Lower lobe of right lung (tissue), 2 donors: ENCODE results near the gene DNAH11. TPM values are rescaled to one million over a fixed set of nuclear protein-coding genes. Genes with fewer than 3 reads are reported as not detected.

Experiments
- ATAC-seq, 2 donors: fragments of 200-7000 bp; cut with Tn5 transposase; one replicate each; pipeline ENCODE4 v1.9.1; 2020 to 2022; ENCODE audit warnings: mild to moderate bottlenecking in 2 of 2, moderate library complexity in 2 of 2
- DNase-seq: peaks from one replicate; pipeline ENCODE4 v3.0.0-alpha.2; 2020
- H3K27ac ChIP-seq: fragments of 200-600 bp; one replicate; pipeline ENCODE4 v1.8.0; 2022
- H3K27me3 ChIP-seq: fragments of 200-600 bp; one replicate; pipeline ENCODE4 v1.8.0; 2022; ENCODE audit warnings: low read depth
- H3K36me3 ChIP-seq: fragments of 200-600 bp; one replicate; pipeline ENCODE4 v1.8.0; 2022; ENCODE audit warnings: mild to moderate bottlenecking
- H3K4me1 ChIP-seq: fragments of 200-600 bp; one replicate; pipeline ENCODE4 v1.8.0; 2022
- H3K4me3 ChIP-seq: fragments of 200-600 bp; one replicate; pipeline ENCODE4 v1.8.0; 2022; ENCODE audit warnings: mild to moderate bottlenecking
- H3K9me3 ChIP-seq: fragments of 200-600 bp; one replicate; pipeline ENCODE4 v1.8.0; 2022
- intact Hi-C: fragments of 100-400 bp; cut with DNase I; formaldehyde crosslinking; loops from one replicate; pipeline ENCODE4 v1.11.0; 2022
- total RNA-seq: library from RNA; stranded (reverse); fragmentation: NEBNext Ultra II Directional; extraction: Animal tissue kit (Norgen Biotek cat#: 25700); gene quantifications from one replicate; pipeline ENCODE4 v1.2.1, GENCODE V29; 2021
- TF ChIP-seq, protein P1 (sequence below): fragments of 200-600 bp; IDR thresholded peaks from one replicate; pipeline ENCODE4 v1.8.0; 2022; ENCODE audit warnings: antibody characterized with exemption, mild to moderate bottlenecking
- donor health status: DM: no; HTN: yes; CAD: no; lungs with severe emphysema.

DNAH11 gene
- total RNA-seq, 1 donor from 2014 or later = 8.9 TPM

DNA sequence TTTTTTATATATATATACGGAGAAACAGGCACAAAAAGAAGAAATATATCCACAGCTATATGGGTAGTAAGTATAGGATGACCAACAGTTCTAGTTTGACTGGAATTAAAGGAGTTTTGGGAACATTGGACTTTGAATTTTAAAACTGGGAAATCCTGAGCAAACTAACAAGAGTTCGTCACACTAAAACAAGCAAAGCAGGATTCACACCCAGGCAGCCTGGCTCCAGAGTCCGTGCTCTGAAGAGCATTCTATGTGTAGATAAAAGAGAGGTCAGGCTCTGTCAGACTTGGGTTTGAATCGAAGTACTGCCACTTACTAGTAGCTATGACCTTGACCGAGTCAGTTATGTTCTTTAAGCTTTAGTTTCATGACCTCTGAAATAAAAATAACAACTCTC lies 191.0 kb downstream of the DNAH11 start:
- Histone ChIP-seq H3K36me3 (no peaks in the 10 kb centered on the region), H3K4me1 (no peaks in the 10 kb centered on the region), H3K27me3 (no peaks in the 10 kb centered on the region), H3K27ac (no peak overlapping the region), H3K9me3 (no peaks in the 10 kb centered on the region), H3K4me3 (no peak overlapping the region)
- no peak for ATAC-seq
- intact Hi-C loops = no loop called here
- TF ChIP-seq, protein P1, sequence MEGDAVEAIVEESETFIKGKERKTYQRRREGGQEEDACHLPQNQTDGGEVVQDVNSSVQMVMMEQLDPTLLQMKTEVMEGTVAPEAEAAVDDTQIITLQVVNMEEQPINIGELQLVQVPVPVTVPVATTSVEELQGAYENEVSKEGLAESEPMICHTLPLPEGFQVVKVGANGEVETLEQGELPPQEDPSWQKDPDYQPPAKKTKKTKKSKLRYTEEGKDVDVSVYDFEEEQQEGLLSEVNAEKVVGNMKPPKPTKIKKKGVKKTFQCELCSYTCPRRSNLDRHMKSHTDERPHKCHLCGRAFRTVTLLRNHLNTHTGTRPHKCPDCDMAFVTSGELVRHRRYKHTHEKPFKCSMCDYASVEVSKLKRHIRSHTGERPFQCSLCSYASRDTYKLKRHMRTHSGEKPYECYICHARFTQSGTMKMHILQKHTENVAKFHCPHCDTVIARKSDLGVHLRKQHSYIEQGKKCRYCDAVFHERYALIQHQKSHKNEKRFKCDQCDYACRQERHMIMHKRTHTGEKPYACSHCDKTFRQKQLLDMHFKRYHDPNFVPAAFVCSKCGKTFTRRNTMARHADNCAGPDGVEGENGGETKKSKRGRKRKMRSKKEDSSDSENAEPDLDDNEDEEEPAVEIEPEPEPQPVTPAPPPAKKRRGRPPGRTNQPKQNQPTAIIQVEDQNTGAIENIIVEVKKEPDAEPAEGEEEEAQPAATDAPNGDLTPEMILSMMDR = no peak
- DNase-seq = no peak

GRCh38 chr7:21743493-21743892 lies 200.7 kb downstream of the DNAH11 start:
- peak in 1 of 2 donors; percentile 19 for ATAC-seq
- Histone ChIP-seq H3K4me1 (no peaks in the 10 kb centered on the region), H3K27ac (no peak overlapping the region), H3K27me3 (no peaks in the 10 kb centered on the region), H3K36me3 (no peaks in the 10 kb centered on the region), H3K9me3 (no peaks in the 10 kb centered on the region), H3K4me3 (no peak overlapping the region)
- DNase-seq = no peak
- intact Hi-C loops = no loop called here
- TF ChIP-seq, protein P1 = no peak

GRCh38 chr7:21746949-21747348 lies 204.1 kb downstream of the DNAH11 start:
- H3K4me3 ChIP-seq = no peak overlapping the region
- ATAC-seq (no peak), DNase-seq (no peak)
- no peaks in the 10 kb centered on the region for H3K36me3 ChIP-seq
- no peaks in the 10 kb centered on the region for H3K4me1 ChIP-seq
- H3K9me3 ChIP-seq = no peaks in the 10 kb centered on the region
- TF ChIP-seq, protein P1 = no peak
- no peak overlapping the region for H3K27ac ChIP-seq
- H3K27me3 ChIP-seq = no peaks in the 10 kb centered on the region
- intact Hi-C loops = no loop called here

GRCh38 chr7:21747806-21748205 lies 205.0 kb downstream of the DNAH11 start:
- Histone ChIP-seq H3K4me3 (no peak overlapping the region), H3K36me3 (no peaks in the 10 kb centered on the region), H3K27ac (no peak overlapping the region), H3K27me3 (no peaks in the 10 kb centered on the region), H3K9me3 (no peaks in the 10 kb centered on the region), H3K4me1 (no peaks in the 10 kb centered on the region)
- no peak for DNase-seq
- intact Hi-C loops = no loop called here
- no peak for ATAC-seq
- TF ChIP-seq, protein P1 = no peak

DNA sequence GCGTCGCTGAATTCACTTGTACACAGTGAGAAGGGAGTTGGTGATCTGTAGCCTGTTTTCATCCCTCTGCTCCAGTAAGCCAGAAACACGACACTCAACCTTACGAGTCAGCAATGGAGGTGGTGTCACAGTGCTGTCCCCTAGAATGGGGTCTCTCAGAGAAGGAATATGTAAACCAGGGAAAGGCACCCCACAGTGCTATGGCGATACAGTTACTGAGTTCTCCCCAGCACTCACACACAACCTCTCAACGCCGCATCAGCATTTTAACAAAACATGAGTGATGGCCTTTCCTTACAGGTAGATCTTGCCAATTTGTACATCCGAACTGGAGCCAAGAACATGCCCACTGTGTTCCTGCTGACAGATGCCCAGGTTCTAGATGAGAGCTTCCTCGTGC lies 206.5 kb downstream of the DNAH11 start:
- no peak for ATAC-seq
- H3K4me1 ChIP-seq = no peaks in the 10 kb centered on the region
- H3K36me3 ChIP-seq = no peaks in the 10 kb centered on the region
- no peaks in the 10 kb centered on the region for H3K9me3 ChIP-seq
- H3K4me3 ChIP-seq = no peak overlapping the region
- no peak overlapping the region for H3K27ac ChIP-seq
- intact Hi-C loops = no loop called here
- no peaks in the 10 kb centered on the region for H3K27me3 ChIP-seq
- no peak for DNase-seq
- TF ChIP-seq, protein P1 = no peak

GRCh38 chr7:21753071-21753470 lies 210.2 kb downstream of the DNAH11 start:
- intact Hi-C loops = no loop called here
- H3K4me3 ChIP-seq = no peak overlapping the region
- no peaks in the 10 kb centered on the region for H3K4me1 ChIP-seq
- ATAC-seq = no peak
- DNase-seq = no peak
- no peaks in the 10 kb centered on the region for H3K27me3 ChIP-seq
- no peaks in the 10 kb centered on the region for H3K9me3 ChIP-seq
- TF ChIP-seq, protein P1 = no peak
- no peaks in the 10 kb centered on the region for H3K36me3 ChIP-seq
- no peak overlapping the region for H3K27ac ChIP-seq
